Peyer's patch (tissue), 4 donors: ENCODE measurements around the gene LBH. TPM values are rescaled to one million over a fixed set of nuclear protein-coding genes. Genes with fewer than 3 reads are reported as not detected.

Source experiments
- DNase-seq, 3 donors: peaks; one replicate each; pipeline ENCODE4 v3.0.0-alpha.2; 2017 to 2019
- H3K27ac ChIP-seq, 4 donors: fragments of 200-600 bp; sonication (generic); one replicate each; pipeline ENCODE4 v1.5.1; 2016 to 2019
- H3K27me3 ChIP-seq, 2 donors: fragments of 200-600 bp; sonication (generic); one replicate each; pipeline ENCODE4 v1.5.1; 2019
- H3K36me3 ChIP-seq, 3 donors: fragments of 200-600 bp; sonication (generic); one replicate each; pipeline ENCODE4 v1.5.1; 2016 to 2019
- H3K4me1 ChIP-seq, 4 donors: fragments of 200-600 bp; sonication (generic); one replicate each; pipeline ENCODE4 v1.5.1; 2016 to 2019
- H3K4me3 ChIP-seq, 4 donors: fragments of 200-600 bp; sonication (generic); 1 replicate in 3 of 4; 2 replicates in 1 of 4; pipeline ENCODE4 v1.5.1; 2016 to 2019; ENCODE audit warnings: mild to moderate bottlenecking in 1 of 4
- H3K9me3 ChIP-seq, 4 donors: fragments of 200-600 bp; sonication (generic); one replicate each; pipeline ENCODE4 v1.5.1; 2016 to 2019; ENCODE audit warnings: mild to moderate bottlenecking in 1 of 4
- POLR2A ChIP-seq, 2 donors: fragments of 450-650 bp; IDR thresholded peaks; one replicate each; pipeline ENCODE4 v1.5.1; 2017; ENCODE audit warnings: antibody characterized with exemption in 2 of 2, mild to moderate bottlenecking in 2 of 2, moderate library complexity in 2 of 2
- total RNA-seq, 4 donors: library from RNA; depleted of rRNA; stranded (reverse); fragments of >200 nt; gene quantifications; one replicate each; pipeline ENCODE4 v1.1.0, GENCODE V29; 2016
- TF ChIP-seq, protein P1 (sequence below), 6 experiments: fragments of 450-650 bp in 4 of 6; fragments of 200-600 bp in 2 of 6; sonication (generic) in 1 of 6; IDR thresholded peaks; one replicate each; pipeline ENCODE4 v1.5.1; 2017 to 2019; ENCODE audit warnings: antibody characterized with exemption in 6 of 6, mild to moderate bottlenecking in 3 of 6, moderate library complexity in 1 of 6

LBH gene
- total RNA-seq, 4 donors from 2014 or later: 10.9 to 44.6 (median 14.8) TPM

DNA sequence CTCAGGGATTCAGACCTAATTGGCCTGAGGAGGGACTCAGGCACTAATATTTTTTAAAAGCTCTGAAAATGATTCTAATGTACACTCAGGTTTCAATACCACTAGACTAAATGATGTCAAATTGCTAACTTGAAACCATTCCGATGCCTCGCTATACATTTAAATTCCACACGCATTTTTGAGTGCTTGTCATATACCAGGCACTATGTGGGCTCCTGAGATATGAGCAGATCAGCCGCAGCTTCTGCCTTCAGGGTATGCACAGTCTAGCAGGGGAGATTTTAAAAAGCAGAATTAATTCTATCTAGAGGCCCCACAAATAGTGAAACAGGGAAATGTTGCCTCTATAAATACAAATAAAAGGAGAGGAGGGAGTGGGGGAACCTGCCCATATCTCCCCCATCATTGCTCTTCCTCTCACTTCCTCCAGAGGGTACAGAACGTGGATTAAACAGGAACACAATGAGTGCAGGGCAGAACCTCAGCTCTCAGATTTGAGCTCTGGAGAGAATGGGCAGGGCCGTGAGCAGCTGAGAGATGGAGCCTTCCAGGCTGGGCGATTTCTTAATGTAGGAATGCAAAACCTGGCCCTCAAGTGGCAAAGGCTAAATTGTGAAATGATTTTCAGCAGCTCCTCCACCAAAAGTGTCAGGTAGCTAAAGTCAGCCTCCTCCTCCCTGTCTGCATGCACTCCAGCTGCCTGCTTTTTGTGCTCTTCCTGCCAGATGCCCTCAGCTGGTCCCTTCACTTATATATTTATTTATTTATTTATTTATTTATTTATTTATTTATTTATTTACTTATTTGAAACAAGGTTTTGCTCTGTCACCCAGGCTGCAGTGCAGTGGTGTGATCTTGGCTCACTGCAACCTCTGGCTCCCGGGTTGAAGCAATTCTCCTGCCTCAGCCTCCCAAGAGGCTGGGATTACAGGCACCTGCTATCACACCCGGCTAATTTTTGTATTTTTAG, 24.6 kb upstream of the LBH start:
- Histone ChIP-seq H3K4me3 (no peak overlapping the region), H3K36me3 (no peaks in the 10 kb centered on the region), H3K9me3 (no peaks in the 10 kb centered on the region), H3K27ac (no peak overlapping the region), H3K4me1 (no peaks in the 10 kb centered on the region), H3K27me3 (no peaks in the 10 kb centered on the region)
- no peak for DNase-seq
- TF ChIP-seq POLR2A (IDR thresholded peaks at IDR 0.05): no peak
- TF ChIP-seq, protein P1, sequence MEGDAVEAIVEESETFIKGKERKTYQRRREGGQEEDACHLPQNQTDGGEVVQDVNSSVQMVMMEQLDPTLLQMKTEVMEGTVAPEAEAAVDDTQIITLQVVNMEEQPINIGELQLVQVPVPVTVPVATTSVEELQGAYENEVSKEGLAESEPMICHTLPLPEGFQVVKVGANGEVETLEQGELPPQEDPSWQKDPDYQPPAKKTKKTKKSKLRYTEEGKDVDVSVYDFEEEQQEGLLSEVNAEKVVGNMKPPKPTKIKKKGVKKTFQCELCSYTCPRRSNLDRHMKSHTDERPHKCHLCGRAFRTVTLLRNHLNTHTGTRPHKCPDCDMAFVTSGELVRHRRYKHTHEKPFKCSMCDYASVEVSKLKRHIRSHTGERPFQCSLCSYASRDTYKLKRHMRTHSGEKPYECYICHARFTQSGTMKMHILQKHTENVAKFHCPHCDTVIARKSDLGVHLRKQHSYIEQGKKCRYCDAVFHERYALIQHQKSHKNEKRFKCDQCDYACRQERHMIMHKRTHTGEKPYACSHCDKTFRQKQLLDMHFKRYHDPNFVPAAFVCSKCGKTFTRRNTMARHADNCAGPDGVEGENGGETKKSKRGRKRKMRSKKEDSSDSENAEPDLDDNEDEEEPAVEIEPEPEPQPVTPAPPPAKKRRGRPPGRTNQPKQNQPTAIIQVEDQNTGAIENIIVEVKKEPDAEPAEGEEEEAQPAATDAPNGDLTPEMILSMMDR (IDR thresholded peaks at IDR 0.05): no peak

DNA sequence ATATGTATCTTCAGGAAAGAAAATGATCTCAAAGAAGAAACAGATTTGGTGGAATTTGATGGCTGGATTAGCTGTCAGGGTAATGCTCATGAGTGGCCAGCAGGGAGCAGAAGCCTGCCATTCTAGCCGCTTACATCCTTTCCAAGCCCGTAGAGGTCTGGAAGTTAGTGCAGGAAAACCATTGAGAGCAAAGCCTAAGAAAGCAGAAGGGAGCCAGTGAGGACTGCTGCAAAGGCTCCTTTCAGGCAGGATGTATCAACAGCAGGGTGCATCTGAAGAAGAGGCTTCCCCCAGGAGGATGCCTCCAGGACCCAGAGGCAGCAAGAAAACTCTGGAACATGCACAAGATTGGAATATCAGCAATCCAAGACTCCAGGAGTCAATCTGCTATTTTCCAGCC, 22.9 kb upstream of the LBH start:
- Histone ChIP-seq H3K27ac (no peak overlapping the region), H3K9me3 (no peaks in the 10 kb centered on the region), H3K4me1 (no peaks in the 10 kb centered on the region), H3K4me3 (no peak overlapping the region), H3K27me3 (no peaks in the 10 kb centered on the region), H3K36me3 (no peaks in the 10 kb centered on the region)
- no peak for TF ChIP-seq POLR2A (IDR thresholded peaks at IDR 0.05)
- TF ChIP-seq, protein P1 (IDR thresholded peaks at IDR 0.05): peak; percentile 85 to 96 (median 93)
- peak in 2 of 3 donors; percentile 61 to 83 for DNase-seq

DNA sequence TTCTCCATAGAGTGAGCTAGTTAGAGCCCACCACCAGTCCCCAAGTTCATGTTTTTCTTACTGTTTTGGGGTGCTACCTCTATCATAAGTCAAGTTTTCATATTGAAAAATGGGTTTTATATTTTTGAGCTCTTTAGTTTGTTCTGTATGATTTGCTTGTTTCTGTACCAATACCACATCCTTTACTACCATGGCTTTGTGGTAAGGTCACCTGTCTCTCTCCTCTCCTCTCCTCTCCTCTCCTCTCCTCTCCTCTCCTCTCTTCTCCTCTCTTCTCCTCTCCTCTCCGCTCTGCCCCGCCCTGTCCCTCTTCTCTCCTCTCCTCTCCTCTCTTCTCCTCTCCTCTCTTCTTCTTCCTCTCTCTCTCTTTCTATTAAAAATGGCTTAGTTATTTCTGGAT, 22.1 kb upstream of the LBH start:
- TF ChIP-seq, protein P1 (IDR thresholded peaks at IDR 0.05): no peak
- TF ChIP-seq POLR2A (IDR thresholded peaks at IDR 0.05): no peak
- Histone ChIP-seq H3K9me3 (no peaks in the 10 kb centered on the region), H3K36me3 (no peaks in the 10 kb centered on the region), H3K27ac (no peak overlapping the region), H3K4me1 (no peaks in the 10 kb centered on the region), H3K27me3 (no peaks in the 10 kb centered on the region), H3K4me3 (no peak overlapping the region)
- DNase-seq: no peak

GRCh38 chr2:30213326-30213725, 18.0 kb upstream of the LBH start:
- peaks cover 0 to 6% (median 3%) of the 10 kb centered on the region in 4 donors for H3K4me1 ChIP-seq

DNA sequence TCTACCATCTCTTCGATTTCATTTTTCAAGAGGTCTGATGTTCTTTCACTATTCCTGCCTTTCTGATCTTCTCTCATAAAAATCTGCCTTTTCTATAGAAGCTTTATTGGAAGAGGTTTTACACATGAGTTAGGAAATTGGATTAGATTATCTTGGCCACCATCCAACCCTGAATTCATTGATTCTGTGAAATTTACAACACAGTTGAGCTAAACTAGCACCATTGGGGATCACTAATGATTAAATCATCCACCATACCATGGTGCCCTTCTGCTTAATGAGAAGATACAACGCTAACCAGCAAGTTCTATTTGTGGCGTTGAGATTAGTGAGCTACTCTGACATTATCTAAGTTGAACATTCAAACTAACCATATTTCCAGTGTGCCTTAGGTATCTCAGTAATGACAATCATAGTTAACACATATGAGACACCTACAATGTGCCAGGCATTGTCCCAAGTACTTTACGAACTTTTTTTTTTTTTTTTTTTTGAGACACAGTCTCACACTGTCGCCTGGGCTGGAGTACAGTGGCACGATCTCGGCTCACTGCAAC, 17.3 kb upstream of the LBH start:
- DNase-seq: no peak
- Histone ChIP-seq H3K4me1 (peaks cover 0 to 6% (median 3%) of the 10 kb centered on the region in 4 donors), H3K9me3 (no peaks in the 10 kb centered on the region), H3K27me3 (no peaks in the 10 kb centered on the region), H3K27ac (no peak overlapping the region), H3K4me3 (no peak overlapping the region), H3K36me3 (no peaks in the 10 kb centered on the region)
- TF ChIP-seq, protein P1 (IDR thresholded peaks at IDR 0.05): no peak
- no peak for TF ChIP-seq POLR2A (IDR thresholded peaks at IDR 0.05)

More at GRCh38 chr2:30213326-30213725, 18.0 kb upstream of the LBH start:
- TF ChIP-seq POLR2A (IDR thresholded peaks at IDR 0.05): no peak
- TF ChIP-seq, protein P1 (IDR thresholded peaks at IDR 0.05): no peak
- Histone ChIP-seq H3K36me3 (no peaks in the 10 kb centered on the region), H3K4me3 (no peak overlapping the region), H3K27ac (no peak overlapping the region), H3K27me3 (no peaks in the 10 kb centered on the region), H3K9me3 (no peaks in the 10 kb centered on the region)
- peak in 1 of 3 donors; percentile 14 for DNase-seq
